ENCODE data around the gene RBM19.

GRCh38 chr12:113940357-113941207 is 25.5 kb downstream of the RBM19 start:
- TF ChIP-seq CTCF (IDR thresholded peaks at IDR 0.05) (no peak), POLR2A (IDR thresholded peaks at IDR 0.05) (no peak)
